ENCODE measurements around the gene BCAS1. TPM values are rescaled to one million over a fixed set of nuclear protein-coding genes. Genes with fewer than 3 reads are reported as not detected.

The BCAS1 gene
- total RNA-seq, 1 donor from 2014 or later = under 0.01 TPM

DNA sequence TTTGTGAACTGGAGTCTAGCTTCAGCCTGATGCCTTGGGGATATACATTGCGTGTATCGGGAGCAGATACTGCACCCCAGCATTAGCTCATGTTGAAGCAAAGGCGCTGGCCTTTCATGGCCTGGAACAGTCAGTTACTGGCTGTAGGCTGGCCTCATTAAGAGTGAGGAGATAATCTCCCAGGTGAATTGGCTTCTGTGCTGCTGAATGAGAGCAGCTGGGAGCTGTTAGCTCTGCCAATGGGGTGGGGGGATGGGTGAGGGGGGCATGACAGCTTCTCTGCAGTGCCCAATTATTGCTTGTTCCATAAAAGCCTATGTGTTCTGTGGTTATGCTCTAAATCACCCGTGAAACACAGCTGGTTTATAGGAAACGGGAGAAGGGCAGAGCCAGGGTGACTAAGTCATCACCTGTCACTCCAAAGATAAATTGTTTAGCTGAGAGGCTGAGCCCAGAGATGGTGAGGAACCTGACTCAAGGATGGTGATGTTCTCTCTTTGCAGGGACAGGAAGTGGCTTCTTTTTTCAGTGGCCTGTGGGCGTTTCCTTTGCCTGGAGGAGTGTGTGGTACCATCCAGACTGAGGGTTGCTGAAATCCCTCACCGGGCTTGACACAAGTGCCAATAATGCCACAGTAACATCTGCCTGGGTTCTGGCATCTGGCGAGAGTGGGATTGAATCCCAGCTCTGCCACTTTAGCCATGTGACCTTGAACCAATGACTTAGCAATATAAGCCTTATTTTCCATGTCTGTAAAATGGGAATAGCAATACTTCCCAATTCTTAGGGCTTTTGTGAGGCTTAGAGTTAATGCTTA is 170.8 kb downstream of the BCAS1 start:
- no peak for DNase-seq (ENCODE audit: low read depth)
- TF ChIP-seq, protein P1, sequence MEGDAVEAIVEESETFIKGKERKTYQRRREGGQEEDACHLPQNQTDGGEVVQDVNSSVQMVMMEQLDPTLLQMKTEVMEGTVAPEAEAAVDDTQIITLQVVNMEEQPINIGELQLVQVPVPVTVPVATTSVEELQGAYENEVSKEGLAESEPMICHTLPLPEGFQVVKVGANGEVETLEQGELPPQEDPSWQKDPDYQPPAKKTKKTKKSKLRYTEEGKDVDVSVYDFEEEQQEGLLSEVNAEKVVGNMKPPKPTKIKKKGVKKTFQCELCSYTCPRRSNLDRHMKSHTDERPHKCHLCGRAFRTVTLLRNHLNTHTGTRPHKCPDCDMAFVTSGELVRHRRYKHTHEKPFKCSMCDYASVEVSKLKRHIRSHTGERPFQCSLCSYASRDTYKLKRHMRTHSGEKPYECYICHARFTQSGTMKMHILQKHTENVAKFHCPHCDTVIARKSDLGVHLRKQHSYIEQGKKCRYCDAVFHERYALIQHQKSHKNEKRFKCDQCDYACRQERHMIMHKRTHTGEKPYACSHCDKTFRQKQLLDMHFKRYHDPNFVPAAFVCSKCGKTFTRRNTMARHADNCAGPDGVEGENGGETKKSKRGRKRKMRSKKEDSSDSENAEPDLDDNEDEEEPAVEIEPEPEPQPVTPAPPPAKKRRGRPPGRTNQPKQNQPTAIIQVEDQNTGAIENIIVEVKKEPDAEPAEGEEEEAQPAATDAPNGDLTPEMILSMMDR (conservative IDR thresholded peaks at IDR 0.05; ENCODE audit: low read depth, low read length) = no peak

DNA sequence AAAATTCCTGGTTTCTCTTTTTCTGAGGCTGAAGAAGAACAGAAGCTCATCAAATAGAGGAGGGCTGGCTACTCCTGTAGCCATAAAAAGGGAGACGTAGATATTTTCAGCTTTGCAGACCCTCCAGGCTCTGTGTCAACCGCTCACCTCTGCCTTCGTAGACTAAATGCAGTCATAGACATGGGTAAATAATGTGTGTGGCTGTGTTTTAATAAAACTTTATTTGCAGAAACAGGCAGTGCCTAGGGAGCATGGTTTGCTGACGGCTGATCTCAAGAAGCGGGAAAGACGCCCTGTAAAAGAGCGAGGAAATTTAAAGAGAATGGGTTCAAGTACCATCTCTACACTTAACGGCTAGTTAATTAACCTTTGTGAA is 171.8 kb downstream of the BCAS1 start:
- H3K4me3 ChIP-seq (ENCODE audit: low read depth, low read length) = no peak overlapping the region
- TF ChIP-seq, protein P1 (conservative IDR thresholded peaks at IDR 0.05; ENCODE audit: low read depth, low read length) = no peak
- DNase-seq (ENCODE audit: low read depth) = no peak

More for the DNA sequence above, 170.8 kb downstream of the BCAS1 start:
- no peak overlapping the region for H3K4me3 ChIP-seq (ENCODE audit: low read depth, low read length)

DNA sequence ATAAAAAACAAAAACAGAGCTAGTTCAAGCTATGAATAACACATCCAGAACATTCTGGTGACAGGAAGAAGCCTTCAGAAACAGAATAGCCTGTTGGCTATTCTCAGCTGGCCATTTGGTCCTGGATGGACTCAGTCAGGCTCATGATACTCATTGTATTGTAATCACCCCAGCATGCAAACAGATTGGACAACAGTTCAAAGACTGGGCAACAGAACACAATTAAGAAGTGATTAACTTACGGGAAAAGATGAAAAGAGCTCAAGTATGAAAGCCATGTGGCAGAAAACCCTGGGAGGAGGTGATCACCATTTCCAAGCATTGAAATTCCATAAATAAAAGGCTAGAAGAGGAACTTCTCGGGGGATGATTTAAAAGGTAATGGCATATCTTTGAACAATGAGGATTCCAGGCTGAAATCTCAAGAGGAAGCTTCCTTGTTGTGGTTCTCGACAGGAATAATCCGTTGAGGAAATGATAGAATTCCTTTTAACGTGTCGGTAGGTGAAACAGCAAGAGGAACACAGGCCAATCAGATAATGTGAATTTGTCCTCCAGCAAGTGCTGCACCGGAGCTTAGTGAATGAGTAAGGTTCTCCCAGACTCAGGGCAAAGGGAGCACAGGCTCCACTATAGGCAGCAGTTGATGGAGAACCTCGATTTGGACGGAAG is 172.4 kb downstream of the BCAS1 start:
- no peak overlapping the region for H3K4me3 ChIP-seq (ENCODE audit: low read depth, low read length)
- TF ChIP-seq, protein P1 (conservative IDR thresholded peaks at IDR 0.05; ENCODE audit: low read depth, low read length) = no peak
- no peak for DNase-seq (ENCODE audit: low read depth)

DNA sequence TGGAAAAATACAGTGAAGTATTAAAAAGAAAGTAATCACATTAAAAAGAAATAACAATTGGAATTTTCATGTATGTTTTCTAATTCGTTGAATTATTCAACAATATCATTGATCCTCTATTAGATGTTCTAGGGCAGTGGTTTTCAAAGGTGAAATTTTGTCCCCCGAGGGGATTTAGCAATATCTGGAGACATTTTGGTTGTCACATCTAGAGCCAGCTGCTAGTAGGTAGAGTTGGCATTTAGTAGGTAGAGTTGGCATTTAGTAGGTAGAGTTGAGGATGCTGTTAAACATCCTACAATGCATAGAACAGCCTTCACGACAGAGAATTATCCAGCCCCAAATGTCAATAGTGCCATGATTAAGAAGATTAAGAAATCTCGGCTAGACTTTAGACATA is 173.7 kb downstream of the BCAS1 start:
- DNase-seq (ENCODE audit: low read depth) = no peak
- TF ChIP-seq, protein P1 (conservative IDR thresholded peaks at IDR 0.05; ENCODE audit: low read depth, low read length) = no peak
- no peak overlapping the region for H3K4me3 ChIP-seq (ENCODE audit: low read depth, low read length)

DNA sequence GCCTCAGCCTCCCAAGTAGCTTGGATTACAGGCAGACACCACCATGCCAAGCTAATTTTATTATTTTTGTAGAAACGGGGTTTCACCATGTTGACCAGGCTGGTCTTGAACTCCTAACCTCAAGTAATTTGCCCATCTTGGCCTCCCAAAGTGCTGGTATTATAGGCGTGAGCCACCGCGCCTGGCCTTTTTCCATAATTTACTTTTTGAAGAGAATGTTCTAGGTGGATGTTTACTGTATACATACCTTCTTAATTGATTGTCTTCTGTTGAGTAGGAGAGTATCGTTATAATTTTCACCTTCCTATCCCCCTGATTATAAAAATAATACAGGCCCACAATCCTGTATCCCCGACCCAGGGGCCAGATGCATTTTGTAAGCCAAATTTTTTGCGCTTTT is 174.4 kb downstream of the BCAS1 start:
- no peak for DNase-seq (ENCODE audit: low read depth)
- TF ChIP-seq, protein P1 (conservative IDR thresholded peaks at IDR 0.05; ENCODE audit: low read depth, low read length) = no peak
- no peak overlapping the region for H3K4me3 ChIP-seq (ENCODE audit: low read depth, low read length)

DNA sequence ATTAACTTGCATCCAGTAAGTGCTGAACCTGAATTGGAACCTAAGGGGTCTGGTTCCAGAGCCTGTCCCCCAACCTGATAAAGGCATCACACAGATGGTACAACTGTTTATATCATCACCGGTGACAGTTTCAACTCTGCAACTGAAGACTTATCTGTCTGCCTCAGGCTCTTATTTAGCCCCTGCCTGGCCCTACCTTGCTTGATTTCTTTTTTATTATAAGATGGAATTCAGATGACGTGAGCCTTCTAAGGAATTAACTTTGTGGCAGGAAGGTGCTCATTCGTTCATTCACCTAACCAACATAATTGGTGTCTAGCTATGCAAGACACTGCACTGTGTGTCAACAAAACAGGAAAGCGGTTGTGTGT is 175.0 kb downstream of the BCAS1 start:
- no peak overlapping the region for H3K4me3 ChIP-seq (ENCODE audit: low read depth, low read length)
- TF ChIP-seq, protein P1 (conservative IDR thresholded peaks at IDR 0.05; ENCODE audit: low read depth, low read length) = no peak
- DNase-seq (ENCODE audit: low read depth) = no peak
